Adipose tissue (tissue), 3 donors: ENCODE results near the gene ATP5F1A. TPM values are rescaled to one million over a fixed set of nuclear protein-coding genes. Genes with fewer than 3 reads are reported as not detected.

ENCODE experiments used
- polyA plus RNA-seq, 3 donors: library from polyadenylated mRNA; stranded (reverse); fragments of 200-250 nt; gene quantifications; one replicate each; pipeline ENCODE4 v1.2.3, GENCODE V29; 2013
- donor health status: healthy with polysubstance abuse.
- donor health status: Bipolar disorder and iron deficiency.
- donor health status: healthy.

The ATP5F1A gene
- polyA plus RNA-seq, 3 donors = 248 to 476 (median 326) TPM

Other genes starting within 250 kb of the ATP5F1A start
- gene EPG5, start 131.0 kb downstream of the ATP5F1A start, polyA plus RNA-seq = 1 to 10 TPM; 2.9 to 4.6 (median 3.7) TPM
- gene PSTPIP2, start 26.0 kb downstream of the ATP5F1A start, polyA plus RNA-seq = 1 to 10 TPM; 2.2 to 5.1 (median 2.9) TPM
- 10 to 100 TPM; 11.1 to 27.4 (median 11.6) TPM for gene HAUS1, start 6.1 kb upstream of the ATP5F1A start, polyA plus RNA-seq